ENCODE data around the gene HSPA12B.

Gene HSPA12B

GRCh38 chr20:3710703-3711483 lies 21.6 kb upstream of the HSPA12B start:
- no peak overlapping the region for H3K4me3 ChIP-seq (replicated peaks; ENCODE audit: low read depth, low read length)
- peak; percentile 72 for TF ChIP-seq CTCF (IDR thresholded peaks at IDR 0.05; ENCODE audit: low read length, missing control alignments)
- DNase-seq (ENCODE audit: low read depth) = peak; percentile 51

GRCh38 chr20:3711484-3711941 lies 21.0 kb upstream of the HSPA12B start:
- no peak for TF ChIP-seq CTCF (IDR thresholded peaks at IDR 0.05; ENCODE audit: low read length, missing control alignments)
- DNase-seq (ENCODE audit: low read depth) = no peak
- no peak overlapping the region for H3K4me3 ChIP-seq (replicated peaks; ENCODE audit: low read depth, low read length)

DNA sequence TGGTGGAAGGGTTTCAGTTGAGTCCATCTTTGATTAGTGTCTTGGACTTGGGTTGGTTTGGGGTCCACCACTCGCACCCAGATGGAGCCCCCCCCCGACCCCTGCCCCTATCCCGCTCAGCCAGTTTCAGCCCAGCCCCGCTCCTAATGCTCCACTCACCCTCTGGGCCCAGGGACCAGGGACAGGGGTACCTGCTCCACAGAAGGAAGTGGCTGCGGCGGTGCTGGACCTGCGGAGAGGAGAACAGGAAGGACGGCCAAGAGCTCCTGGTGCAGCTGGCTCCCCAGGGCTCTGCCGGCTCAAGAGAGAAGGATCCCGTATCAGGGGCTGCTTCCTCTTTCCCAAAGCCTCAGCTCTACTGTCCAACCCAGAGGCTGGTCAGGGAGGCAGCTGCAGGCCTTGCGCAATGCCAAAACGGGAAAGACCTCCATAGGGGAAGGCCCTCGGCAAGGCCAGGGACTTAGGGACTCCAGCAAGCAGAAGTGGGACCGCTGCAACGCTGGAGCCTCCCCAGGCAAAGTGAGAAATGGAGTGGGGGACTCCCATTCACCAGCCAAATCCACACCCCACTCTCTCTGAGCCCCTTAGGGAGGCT lies 20.1 kb upstream of the HSPA12B start, which contains the start of gene SIGLEC1:
Gene SIGLEC1, minus strand, starts transcription at position 322 of the 595 bp plus-strand sequence. CDS start 5,472 bp downstream, outside the sequence.
- no peak for TF ChIP-seq CTCF (IDR thresholded peaks at IDR 0.05; ENCODE audit: low read length, missing control alignments)
- no peak for DNase-seq (ENCODE audit: low read depth)
- no peak within 1 kb of the TSS for H3K4me3 ChIP-seq (replicated peaks; ENCODE audit: low read depth, low read length)

- DNase-seq (ENCODE audit: low read depth) = no peak
- no peak for TF ChIP-seq CTCF (IDR thresholded peaks at IDR 0.05; ENCODE audit: low read length, missing control alignments)
- H3K4me3 ChIP-seq (replicated peaks; ENCODE audit: low read depth, low read length) = no peak overlapping the region
Measured at GRCh38 chr20:3714092-3714491, 18.4 kb upstream of the HSPA12B start.

DNA sequence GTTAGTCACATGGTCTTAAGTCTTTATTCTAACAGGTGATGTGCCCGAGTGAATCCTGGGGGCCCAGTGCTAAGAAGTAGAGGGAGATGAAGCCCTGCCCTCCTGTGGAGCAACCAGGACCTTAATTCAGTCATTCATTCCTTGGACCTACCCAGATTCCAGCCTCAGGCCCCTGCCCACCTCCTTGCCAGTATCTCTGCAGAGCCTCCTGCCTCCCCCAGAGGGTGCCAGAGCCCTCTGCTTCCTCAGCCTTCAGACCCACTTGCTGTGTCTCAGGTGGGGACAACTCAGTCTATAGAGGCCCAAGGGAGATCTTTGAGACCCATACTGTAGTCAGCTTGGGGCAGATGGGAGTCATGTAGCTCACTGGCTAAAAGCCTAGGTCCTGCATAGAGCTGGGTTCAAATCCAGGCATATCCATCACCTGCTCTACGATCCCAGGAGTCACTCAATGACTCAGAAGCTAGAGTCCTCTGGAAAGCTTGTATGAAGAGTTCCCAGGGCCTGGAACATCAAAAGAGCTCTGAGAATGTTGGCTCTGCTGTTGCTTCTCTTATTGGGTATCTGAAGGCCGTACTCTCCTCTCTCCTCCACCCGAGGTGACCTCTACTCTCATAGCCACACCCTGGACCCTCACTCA lies 16.2 kb upstream of the HSPA12B start:
- DNase-seq (ENCODE audit: low read depth) = peak; percentile 67

DNA sequence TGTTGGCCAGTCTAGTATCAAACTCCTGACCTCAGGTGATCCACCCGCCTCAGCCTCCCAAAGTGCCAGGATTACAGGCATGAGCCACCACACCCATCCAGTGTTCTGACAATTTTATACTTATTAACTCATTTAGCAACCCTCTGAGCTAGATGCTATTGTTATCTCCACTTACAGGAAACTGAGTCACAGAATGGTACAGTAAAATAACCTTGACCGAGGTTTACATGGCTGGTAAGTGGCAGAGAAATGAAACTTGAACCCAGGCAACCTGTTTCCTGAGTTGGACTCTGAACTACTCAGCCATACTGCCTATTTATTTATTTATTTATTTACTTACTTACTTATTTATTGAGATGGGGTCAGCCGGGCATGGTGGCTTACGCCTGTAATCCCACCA lies 13.4 kb upstream of the HSPA12B start:
- no peak for TF ChIP-seq CTCF (IDR thresholded peaks at IDR 0.05; ENCODE audit: low read length, missing control alignments)
- no peak overlapping the region for H3K4me3 ChIP-seq (replicated peaks; ENCODE audit: low read depth, low read length)
- DNase-seq (ENCODE audit: low read depth) = no peak

More for the DNA sequence above, 16.2 kb upstream of the HSPA12B start:
- no peak overlapping the region for H3K4me3 ChIP-seq (replicated peaks; ENCODE audit: low read depth, low read length)
- peak; percentile 93 for TF ChIP-seq CTCF (IDR thresholded peaks at IDR 0.05; ENCODE audit: low read length, missing control alignments)
